D341Med (cell line): Measurements from ENCODE around the gene F8.
"Not testable (repeated sequence)": the region's sequence is repeated elsewhere in the genome, so short reads cannot be mapped to it uniquely, and the experiment has no call there.

Experiments used
- DNase-seq: peaks from one replicate; pipeline ENCODE4 v3.0.0; 2012; ENCODE audit warnings: low spot score

Gene F8

DNA sequence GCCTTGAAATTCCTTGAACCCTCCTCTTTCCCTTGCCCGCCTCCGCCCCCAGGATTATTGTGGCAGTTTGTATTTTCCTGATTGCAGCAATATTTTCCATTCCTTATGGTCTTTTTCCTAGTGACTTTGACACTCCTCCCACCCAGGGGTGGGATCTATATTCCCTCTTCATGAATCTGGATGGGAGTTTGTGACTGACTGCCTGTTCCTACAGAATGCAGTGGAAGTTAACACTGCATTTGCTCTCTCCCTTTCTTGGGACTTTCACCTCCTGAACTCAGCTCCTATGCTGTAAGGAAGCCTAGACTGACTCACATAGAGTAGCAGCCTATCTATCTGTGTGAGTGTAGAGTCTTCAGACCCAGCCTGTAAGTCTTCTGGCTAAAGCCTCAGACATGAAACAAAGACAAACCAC, 6.4 kb upstream of the F8 start:
- no peak for DNase-seq

DNA sequence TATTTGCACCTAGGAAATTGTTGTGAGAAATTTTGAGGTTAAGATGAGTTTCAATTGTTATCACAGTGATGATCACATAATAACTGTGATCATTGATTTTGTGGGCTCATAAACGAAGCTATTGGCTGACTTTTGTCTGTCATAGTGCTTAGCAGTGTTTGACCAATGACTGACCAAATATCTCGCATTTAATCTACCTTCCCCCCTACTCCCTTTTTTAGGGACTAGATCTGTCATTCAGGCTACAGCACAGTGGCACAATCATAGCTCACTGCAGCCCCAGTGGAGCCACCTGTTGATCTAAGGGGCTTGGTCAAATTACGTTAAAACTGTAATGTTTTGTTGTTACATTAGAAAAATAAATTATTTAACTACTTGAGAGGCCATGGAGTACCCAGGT, 5.6 kb upstream of the F8 start:
- DNase-seq, result no peak

DNA sequence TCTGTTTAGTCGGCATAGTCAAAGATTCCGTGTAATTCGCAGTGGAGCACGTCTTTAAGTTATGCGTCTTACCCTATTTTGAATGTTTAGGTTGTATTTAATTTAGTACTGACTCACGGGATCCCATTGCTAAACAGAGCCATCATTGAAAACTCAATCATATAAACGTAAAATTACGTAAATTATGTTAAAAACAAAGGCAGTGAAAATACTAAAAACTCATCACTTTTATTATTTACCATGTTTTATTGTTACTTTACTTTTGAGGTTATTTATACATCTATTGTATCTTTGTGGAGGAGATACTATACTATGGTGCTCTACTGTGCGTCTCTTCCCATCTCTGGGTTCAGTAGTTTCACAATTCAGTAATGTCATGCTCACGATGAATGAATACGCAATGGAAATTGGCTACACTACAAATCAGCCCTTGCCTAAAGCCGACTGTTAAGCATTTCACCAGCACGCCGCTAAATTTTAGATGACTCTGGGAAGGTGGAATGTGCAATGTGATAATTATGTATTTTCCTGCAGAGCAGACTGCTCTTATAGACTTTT, 5.1 kb upstream of the F8 start:
- DNase-seq, result no peak

DNA sequence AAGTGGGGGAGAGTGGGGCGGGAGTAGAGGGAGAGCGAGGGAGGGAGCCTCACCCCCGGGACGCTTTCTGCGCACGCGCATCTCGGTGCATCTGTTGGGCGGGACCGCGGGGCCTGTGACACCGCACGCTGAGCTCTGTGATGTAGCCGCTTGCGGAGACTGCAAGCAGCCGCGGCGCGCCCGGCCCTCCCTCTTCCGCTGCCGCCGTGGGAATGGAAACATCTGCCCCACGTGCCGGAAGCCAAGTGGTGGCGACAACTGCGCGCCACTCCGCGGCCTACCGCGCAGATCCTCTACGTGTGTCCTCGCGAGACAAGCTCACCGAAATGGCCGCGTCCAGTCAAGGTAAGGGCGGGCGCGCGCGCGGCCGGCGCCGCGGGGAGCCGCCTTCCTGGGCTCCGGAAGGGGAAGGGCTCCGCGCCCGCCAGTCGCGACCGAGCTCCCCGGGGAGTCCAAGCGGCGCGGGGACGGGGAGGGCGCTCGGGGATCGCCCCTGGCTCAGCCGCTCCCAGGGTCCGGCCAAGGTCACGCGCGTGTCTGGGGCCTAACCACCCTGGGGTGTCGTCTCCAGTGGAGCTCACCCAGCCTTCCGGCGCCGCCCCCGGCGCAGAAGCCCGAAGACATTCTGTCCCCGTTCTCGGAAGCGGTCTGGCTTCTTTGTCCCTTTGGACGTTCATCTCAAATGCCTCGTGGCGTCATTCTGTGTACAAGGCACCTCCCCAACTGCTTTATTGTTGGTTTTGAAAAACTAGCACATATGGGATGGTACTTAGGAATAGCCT, 4.4 kb upstream of the F8 start, which contains the start of gene FUNDC2:
TSS of gene FUNDC2 (plus strand) at position 118 of the 782 bp plus-strand sequence. CDS start at position 213, 95 bp downstream.
- peak; percentile 91 for DNase-seq

DNA sequence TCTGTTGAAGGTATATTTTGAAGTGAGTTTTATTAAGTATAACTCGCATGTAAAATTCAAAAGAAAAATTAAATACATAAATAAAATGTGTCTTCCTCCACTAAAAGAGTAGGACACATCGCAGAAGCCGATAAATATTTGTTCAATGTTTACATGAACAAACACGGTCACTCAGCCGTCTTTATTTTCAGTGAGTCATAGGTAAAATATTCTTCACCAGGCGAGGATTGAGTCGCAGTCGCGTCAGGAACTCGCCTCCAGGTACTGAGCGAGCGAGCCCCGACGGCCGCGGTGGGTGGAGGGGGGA, 3.9 kb upstream of the F8 start:
- no peak for DNase-seq

DNA sequence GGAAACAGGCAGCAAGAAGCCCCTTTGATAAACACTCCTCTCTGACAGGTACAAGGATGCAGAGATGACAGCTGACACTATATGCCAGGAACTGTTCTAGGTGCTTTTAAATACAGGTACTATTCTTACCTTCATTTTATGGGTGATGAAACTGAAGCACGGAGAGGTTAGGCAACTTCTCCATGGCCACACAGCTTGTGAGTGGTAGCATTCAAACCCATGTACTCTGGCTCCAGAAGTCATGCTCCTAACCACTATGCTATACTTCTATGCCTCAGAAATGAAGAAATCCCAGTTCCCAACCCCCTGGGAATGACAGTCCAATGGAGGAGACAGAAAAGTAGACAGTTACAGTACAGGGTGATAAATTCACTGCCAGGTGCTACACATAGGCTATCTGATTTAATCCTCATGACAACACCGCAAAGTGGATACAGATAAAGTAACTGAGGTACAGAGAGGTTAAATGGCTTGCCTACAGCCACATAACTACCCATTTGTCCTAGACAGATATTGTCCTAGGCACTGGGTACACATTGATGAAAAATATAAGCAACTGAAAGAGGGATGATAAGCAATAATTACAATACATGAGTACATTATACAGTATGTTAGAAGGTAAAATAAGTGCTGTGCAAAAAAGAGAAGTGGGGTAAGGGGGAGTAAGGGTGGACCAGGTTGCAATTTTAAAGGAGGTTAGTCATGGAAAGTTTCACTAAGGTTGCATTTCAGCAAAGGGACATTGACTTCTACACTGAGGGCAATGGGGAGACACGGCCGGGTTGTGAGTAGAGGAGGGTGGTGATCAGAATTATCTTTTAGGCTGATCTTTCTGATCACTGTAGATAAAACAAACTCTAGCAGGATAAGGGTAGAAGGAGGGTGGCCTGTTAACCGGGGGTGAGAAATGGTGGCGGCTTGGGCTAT, 1.6 kb upstream of the F8 start:
- DNase-seq, result no peak

DNA sequence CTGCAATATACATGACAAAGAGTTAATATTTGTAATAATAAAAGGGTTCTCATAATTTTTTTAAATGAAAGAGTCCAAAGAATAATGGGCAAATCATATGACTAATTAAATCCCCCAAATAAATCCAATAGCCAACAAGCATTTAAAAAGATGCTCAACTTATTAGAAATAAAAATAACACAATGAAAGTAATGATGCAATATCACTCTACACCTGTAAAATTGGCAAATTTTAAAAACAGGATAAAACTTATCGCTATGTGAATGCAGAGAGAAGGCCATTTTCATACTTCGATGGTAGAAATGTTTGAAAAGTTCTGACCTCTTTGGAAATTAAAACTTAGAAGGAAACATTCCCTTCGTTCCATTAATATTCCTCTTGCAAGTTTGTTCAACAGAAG, 1.9 kb downstream of the F8 start:
- DNase-seq, result no peak

DNA sequence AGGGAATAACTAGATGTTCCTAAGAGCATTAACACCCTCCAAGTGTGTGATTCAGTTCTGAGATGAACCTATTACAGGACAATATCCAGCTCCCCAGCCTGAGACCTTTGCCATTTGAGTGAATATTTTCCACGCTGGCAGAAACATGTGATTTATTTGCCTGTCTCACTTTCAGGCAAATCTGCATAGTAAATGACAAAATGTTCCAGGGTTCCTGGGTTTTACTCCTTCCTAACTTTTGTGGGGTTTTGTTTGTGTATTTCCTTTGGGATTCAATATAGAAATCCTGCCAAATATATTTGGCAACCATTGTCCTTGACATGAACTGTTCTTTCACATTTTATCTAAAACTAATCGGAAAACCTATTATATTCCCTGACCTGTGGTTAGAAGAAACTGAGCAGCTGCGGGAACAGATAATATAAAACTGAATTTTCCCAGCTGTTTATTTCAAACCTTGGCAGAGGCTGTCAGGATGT, 12.5 kb downstream of the F8 start:
- DNase-seq, result no peak

DNA sequence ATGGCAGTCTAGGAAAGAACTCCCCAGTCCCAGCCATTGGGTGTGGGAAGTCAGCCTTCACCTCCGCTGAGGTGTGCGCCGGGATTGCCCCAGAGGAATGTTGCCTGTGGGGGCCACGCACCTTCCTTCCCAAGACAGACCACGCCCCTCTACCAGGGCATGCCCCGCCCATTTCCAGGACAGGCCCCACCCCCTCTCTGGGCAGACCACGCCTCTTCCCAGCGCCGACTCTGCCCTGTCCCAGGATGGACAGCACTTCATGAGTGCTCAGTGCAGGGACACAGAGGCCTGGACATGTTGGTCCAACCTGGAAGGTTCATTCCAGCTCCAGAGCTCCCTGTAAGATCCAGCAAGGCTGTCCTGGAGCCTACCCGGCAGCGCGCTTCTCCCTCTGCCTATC, 13.9 kb downstream of the F8 start:
- not testable (repeated sequence) for DNase-seq

DNA sequence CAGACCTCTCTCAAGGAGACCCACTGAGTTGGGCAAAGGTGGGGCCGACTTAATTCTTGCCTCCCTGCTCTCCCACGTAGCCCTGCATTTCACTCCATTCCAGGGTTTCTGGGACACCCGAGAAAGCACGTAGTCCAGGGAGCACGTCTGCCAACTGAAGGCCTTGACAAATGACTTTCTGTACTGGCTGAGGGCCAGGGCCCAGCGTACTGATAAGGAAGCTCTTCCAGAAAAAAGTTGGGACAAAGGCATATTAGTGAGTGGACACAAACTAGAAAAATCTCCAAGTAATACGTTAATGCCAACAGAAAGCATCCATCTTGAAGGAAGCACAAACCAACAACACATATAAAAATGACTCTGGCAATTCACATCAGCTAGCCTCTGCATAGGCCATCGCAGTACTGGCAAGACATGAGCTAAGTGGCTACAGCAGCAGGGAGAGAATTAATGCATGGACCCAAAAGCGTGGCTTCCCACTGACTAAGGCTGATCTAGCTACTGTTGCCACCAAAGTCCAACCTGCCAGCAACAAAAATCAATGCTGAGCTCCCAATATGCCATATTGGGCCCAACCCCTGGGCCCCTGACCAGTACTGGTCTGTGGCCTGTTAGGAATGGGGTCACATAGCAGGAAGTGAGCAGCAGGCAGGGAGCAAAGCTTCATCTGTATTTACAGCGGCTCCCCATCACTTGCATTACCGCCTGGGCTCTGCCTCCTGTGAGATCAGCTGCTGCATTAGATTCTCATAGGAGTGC, 15.4 kb downstream of the F8 start:
- DNase-seq, result not testable (repeated sequence)

DNA sequence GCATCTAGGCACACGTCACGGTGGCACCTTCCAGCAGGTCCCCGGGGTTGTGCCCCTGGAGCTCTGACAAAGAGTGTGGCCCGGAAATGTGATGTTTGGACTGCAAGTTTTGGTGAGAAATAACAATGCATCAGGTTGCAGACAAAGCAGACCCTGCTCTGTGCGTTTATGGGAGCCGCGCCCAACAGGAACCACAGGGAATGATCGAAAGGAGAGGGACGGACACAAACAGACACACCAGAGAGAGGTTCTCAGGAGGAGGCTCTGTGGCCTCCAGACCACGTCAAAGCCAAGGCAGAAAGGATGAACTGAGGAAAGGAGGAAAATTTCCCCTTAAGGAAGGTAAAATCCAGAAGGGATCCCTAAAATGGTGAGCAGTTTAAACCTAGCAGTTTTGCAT, 16.1 kb downstream of the F8 start:
- not testable (repeated sequence) for DNase-seq

DNA sequence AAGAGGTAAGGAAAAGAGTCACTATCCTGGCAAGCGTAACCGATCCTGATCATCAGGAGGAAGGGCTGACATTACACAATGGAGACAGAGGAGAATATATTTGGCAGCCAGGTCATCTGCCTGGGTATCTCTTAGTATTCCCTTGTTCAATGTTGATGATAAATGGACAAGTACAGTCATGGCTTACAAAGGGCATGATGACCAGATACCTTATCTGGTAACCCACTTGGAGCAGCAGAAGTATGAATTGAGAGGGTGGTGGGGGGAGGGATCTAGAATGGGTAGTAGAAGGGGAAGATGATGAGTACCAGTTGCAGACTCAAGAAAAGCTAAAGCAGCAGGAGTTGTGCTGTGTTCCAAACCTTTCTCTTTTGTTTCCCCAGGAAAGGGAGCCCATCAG, 17.3 kb downstream of the F8 start:
- no peak for DNase-seq

DNA sequence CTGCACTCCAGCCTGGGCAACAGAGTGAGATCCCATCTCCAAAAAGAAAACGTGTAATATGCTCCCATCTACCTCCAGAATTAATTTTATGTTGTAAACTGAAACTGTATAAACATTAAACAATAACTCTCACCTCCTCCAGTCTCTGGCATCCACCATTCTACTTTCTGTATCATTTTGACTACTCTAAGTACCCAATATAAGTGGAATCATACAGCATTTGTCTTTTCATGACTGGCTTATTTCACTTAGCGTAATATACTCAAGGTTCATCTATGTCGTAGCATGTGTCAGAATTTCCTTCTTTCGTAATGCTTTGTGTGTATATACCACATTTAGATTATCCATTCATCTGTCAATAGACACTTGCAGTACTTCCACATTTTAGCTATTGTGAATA, 20.6 kb downstream of the F8 start:
- DNase-seq, result no peak

DNA sequence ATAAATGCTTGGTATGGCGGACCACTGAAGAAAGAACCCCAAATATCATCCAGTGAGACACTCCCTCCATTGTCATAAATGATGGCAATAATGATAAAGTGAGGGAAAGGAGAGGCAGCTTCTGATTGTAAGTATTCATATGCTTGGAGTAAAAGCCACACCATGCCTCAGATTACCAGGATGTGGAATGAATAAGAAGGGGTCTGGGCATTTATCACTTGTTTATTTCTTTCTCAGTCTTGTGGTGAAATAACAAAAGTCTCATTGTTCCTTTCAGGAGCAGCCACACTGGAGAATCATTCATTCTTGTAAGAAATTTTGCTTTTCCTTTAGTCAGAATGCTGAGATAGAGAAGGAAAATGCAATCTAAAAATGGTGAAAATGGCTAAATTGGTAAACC, 21.7 kb downstream of the F8 start:
- no peak for DNase-seq

DNA sequence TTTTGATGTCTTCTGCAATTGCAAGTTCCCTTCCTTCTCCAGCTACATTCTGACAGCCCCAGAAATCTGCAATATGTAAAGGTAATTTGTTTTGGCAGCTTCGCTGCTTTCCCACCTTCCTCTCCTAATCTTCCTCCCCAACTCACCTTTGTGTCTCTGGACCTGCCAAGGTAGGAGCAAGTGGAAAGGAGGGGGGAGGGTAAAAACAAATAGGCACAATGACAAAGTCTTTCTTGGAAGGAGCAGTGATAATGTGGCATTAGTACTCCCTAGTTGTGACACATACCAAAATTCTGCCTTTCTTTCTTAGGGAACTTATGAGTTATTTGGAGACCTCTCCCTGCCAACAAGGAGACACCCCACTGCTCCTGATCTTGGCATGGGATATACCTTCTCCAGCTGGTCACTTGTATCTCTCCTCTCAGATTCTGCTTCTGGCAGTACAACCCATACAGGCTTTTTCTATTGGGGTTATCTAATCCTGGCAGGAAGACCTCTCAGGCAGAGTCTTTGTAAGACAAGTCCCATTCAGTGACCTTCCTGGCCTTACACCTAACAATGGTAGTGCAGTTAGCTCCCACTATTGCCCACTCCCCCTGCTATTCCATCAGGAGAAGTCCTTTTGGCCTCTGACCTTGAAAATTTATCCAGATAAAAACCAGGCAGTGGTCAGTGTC, 24.2 kb downstream of the F8 start:
- DNase-seq, result no peak

DNA sequence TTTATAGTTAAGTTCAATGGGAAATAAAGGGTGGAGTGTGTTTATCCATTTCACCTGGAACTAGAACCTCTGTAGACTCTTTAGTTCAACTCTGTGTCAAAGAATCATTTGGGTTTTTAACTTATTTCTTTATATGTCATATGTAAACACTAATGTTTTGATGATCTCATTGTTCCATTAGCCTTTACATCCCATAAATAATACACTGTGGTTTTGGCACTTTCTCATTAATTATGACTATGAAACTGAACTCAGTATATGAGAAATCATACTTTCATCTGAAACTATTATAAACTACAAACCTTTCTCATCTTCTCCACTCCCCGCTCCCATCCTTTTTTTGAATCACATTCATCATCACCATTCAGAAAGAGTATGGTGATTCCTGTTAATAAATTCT, 31.0 kb downstream of the F8 start:
- no peak for DNase-seq

DNA sequence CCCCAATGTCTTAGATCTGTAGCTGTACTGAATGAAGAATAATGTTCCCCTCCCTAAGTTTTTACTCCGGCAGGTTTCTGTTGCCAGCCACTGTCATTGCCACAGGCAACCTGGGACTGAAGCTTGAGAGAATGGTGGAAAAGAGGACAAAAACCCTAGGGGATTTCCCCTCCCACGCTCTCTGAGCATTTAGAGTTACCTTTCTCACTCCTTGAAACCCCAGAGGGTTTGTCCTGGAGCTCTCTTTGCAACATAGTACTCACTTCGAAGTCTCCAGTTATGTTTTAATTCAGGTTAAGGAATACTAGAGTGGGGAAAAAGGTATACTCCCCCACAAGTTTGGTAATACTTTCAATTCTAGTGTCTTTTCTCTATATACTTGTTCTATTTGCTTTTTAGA, 31.5 kb downstream of the F8 start:
- no peak for DNase-seq

DNA sequence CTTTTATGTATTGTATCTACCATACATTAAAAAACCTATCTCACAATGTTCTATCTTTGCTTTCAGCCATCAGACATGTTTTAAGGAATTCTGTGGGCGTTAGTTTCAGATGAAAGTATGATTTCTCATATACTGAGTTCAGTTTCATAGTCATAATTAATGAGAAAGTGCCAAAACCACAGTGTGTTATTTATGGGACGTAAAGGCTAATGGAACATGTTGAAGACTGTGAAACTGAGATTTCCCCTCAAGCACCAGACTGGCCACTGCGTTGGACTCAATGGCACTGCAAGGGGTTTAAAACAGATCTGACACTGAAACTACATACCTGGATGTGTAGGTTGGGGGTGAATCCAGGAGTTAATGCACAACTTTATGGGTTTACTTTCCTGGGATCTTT, 32.0 kb downstream of the F8 start:
- DNase-seq, result no peak

DNA sequence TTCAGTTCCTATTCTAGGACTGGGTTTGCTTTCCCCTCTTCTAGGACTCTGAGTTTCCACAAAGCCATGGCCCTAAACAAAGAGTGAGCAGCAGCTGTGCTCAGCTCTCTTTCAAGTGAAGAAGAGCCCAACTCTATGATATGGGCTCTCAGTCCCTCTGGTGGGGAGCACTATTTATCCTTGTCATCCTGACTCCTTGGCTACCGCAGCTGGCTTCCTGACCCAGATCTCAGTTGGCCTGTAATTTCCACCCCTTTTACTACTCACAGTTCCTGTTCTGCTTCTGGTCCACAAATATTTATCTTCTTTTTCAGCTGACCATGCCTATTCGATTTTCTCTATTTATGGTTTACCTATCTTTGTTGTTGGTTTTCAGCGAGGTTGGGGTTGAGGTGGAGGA, 33.8 kb downstream of the F8 start:
- DNase-seq, result no peak

DNA sequence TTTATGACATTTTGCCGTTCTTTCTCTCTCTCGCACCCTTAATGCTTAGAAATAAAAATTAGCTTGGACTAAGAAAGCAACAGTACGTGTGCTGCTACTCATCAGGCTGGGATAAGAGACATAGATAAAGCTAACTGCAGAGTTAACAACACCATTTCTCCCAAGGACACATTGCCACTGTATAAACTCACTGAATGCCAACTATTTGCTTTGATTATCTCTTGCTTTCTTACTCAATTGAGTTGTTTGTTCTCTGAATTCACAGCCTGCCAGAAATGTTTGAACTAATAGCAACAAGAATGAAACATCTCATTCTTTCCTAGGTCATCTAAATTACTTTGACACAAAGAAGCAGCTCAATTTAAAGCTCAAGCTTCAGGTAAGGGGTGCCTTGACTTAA, 34.6 kb downstream of the F8 start:
- DNase-seq, result no peak

DNA sequence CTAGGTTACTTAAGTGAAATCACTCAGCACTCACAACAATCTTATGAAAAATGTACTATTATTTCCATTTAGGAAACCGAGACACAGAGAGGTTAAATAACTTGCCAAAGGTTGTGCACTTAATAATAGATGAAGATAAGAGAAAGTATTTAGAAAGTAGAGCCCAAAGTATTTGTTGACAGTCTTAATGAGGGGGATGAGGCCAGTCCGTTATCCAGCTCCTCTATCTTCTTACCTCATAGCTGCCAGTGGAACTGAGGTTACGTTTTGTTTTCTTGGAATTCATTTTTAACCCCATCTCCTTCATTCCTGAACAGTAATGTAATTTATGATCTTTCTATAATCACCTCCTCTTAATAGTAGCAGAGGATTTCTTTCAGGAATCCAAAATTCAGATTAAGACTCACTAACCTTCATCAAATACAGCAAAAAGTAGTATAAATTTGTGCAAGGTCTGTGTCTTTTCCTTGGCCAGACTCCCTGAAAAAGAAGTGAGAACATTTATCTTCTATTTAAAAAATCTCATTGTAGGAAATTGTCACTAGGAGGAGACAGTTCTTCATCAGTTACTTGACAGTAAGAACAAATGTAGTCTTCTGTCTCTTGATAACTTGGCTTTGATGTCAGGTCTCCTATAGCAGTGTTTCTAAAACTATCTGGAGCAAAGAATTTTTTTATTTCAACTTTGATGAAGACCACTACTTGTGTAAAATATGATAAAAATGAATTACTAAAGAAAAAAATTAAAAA, 35.5 kb downstream of the F8 start:
- DNase-seq, result no peak
